ENCODE data around the gene MAPK9.

MAPK9 gene

GRCh38 chr5:180238631-180239030 lies 53.3 kb downstream of the MAPK9 start:
- Mint-ChIP-seq H3K36me3 (peaks cover 74% of the 10 kb centered on the region), H3K4me1 (no peaks in the 10 kb centered on the region), H3K27ac (no peak overlapping the region), H3K27me3 (no peaks in the 10 kb centered on the region), H3K4me3 (no peak overlapping the region), H3K9me3 (peaks cover 6% of the 10 kb centered on the region)

DNA sequence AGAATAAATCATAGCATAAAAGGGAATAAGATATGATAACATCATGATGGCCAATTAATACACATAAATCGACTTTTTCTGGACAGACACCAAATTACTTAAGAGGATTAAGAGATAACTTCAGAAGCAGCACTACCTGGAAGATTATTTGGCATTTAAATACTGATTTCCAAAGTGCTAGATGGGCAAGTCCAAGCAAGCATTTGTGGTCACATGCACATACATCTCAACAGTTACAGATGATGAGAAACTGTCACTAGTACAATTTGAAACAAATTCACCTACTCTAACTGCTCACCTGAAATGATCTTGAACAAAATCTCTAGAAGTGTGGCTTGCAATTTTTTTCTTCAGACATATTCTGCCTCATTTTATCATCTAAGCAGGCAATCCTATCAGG lies 56.0 kb downstream of the MAPK9 start:
- H3K27me3 Mint-ChIP-seq: no peaks in the 10 kb centered on the region
- H3K4me3 Mint-ChIP-seq: no peak overlapping the region
- peaks cover 66% of the 10 kb centered on the region for H3K36me3 Mint-ChIP-seq
- H3K9me3 Mint-ChIP-seq: no peaks in the 10 kb centered on the region
- no peak overlapping the region for H3K27ac Mint-ChIP-seq
- H3K4me1 Mint-ChIP-seq: no peaks in the 10 kb centered on the region

DNA sequence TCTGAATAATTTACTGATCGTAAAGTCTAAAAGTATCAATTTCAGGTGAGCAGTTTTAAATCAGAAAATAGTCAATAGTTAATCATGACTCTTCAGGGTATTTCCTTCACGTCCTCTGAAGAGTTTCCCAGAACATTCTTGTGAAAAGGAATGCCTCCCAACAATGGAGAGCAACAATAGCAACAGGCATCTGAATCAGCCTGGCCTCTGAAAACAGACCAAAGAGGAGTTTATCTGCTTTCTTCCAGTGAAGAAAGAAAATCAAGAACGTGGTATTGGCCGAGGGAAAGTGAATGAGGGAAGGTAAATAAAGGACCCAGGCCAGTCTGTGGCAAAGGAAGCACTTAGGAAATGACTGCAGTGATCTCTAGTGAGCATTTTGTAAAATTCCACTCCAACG lies 56.8 kb downstream of the MAPK9 start:
- H3K9me3 Mint-ChIP-seq: peaks cover 2% of the 10 kb centered on the region
- H3K27me3 Mint-ChIP-seq: no peaks in the 10 kb centered on the region
- H3K4me1 Mint-ChIP-seq: no peaks in the 10 kb centered on the region
- H3K36me3 Mint-ChIP-seq: peaks cover 63% of the 10 kb centered on the region
- H3K27ac Mint-ChIP-seq: no peak overlapping the region
- H3K4me3 Mint-ChIP-seq: no peak overlapping the region

- H3K27ac Mint-ChIP-seq: no peak overlapping the region
- peaks cover 5% of the 10 kb centered on the region for H3K9me3 Mint-ChIP-seq
- no peaks in the 10 kb centered on the region for H3K27me3 Mint-ChIP-seq
- H3K4me1 Mint-ChIP-seq: no peaks in the 10 kb centered on the region
- no peak overlapping the region for H3K4me3 Mint-ChIP-seq
- H3K36me3 Mint-ChIP-seq: peaks cover 58% of the 10 kb centered on the region
These were observed 57.6 kb downstream of the MAPK9 start for GRCh38 chr5:180234271-180234670.

GRCh38 chr5:180233729-180234128 lies 58.2 kb downstream of the MAPK9 start:
- peaks cover 60% of the 10 kb centered on the region for H3K36me3 Mint-ChIP-seq
- no peak overlapping the region for H3K27ac Mint-ChIP-seq
- peaks cover 5% of the 10 kb centered on the region for H3K9me3 Mint-ChIP-seq
- no peaks in the 10 kb centered on the region for H3K4me1 Mint-ChIP-seq
- no peaks in the 10 kb centered on the region for H3K27me3 Mint-ChIP-seq
- H3K4me3 Mint-ChIP-seq: no peak overlapping the region

GRCh38 chr5:180230017-180230416 lies 61.9 kb downstream of the MAPK9 start:
- Mint-ChIP-seq H3K27ac (no peak overlapping the region), H3K9me3 (peaks cover 16% of the 10 kb centered on the region), H3K36me3 (peaks cover 48% of the 10 kb centered on the region), H3K27me3 (no peaks in the 10 kb centered on the region), H3K4me1 (no peaks in the 10 kb centered on the region), H3K4me3 (no peak overlapping the region)

DNA sequence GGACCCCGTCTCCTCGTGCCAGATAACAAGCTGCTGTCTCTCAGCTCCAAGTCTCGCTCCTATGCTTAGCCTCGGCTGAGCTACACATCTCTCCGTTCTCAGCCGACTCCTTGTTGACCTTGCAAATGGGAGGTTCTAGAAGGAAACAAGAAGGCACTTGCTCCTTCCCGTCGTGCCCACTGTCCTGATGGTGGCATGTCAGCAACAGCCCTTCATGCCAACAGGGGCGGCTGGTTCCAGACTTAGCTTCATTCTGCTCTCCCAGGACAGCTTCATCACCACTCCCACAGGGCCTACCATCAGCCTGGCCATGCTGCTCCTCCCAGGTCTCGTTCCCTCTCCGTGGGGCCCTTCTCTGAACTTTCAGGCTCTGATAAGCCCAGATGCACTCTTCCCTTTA lies 69.8 kb downstream of the MAPK9 start:
- H3K36me3 Mint-ChIP-seq: peaks cover 27% of the 10 kb centered on the region
- no peaks in the 10 kb centered on the region for H3K4me1 Mint-ChIP-seq
- peaks cover 40% of the 10 kb centered on the region for H3K9me3 Mint-ChIP-seq
- H3K4me3 Mint-ChIP-seq: no peak overlapping the region
- no peak overlapping the region for H3K27ac Mint-ChIP-seq
- no peaks in the 10 kb centered on the region for H3K27me3 Mint-ChIP-seq

DNA sequence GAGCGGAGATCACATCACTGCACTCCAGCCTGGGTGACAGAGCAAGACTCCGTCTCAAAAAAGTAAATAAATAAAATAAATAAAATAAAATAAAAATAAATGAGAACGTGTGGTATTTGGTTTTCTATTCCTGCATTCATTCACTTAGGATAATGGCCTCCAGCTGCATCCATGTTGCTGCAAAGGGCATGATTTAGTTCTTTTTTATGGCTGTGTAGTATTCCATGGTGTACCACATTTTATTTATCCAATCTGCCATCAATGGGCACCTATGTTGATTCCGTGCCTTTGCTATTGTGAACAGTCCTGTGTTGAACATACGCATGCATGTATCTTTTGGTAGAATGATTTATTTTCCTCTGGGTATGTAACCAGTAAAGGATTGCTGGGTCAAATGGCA lies 74.1 kb downstream of the MAPK9 start:
- Mint-ChIP-seq H3K27ac (no peak overlapping the region), H3K4me1 (no peaks in the 10 kb centered on the region), H3K4me3 (no peak overlapping the region), H3K9me3 (peaks cover 20% of the 10 kb centered on the region), H3K27me3 (no peaks in the 10 kb centered on the region), H3K36me3 (peaks cover 17% of the 10 kb centered on the region)

GRCh38 chr5:180216646-180217171 lies 75.2 kb downstream of the MAPK9 start:
- H3K27ac Mint-ChIP-seq: no peak overlapping the region
- peaks cover 13% of the 10 kb centered on the region for H3K9me3 Mint-ChIP-seq
- H3K4me3 Mint-ChIP-seq: no peak overlapping the region
- no peaks in the 10 kb centered on the region for H3K4me1 Mint-ChIP-seq
- H3K27me3 Mint-ChIP-seq: peaks cover 3% of the 10 kb centered on the region
- peaks cover 9% of the 10 kb centered on the region for H3K36me3 Mint-ChIP-seq

DNA sequence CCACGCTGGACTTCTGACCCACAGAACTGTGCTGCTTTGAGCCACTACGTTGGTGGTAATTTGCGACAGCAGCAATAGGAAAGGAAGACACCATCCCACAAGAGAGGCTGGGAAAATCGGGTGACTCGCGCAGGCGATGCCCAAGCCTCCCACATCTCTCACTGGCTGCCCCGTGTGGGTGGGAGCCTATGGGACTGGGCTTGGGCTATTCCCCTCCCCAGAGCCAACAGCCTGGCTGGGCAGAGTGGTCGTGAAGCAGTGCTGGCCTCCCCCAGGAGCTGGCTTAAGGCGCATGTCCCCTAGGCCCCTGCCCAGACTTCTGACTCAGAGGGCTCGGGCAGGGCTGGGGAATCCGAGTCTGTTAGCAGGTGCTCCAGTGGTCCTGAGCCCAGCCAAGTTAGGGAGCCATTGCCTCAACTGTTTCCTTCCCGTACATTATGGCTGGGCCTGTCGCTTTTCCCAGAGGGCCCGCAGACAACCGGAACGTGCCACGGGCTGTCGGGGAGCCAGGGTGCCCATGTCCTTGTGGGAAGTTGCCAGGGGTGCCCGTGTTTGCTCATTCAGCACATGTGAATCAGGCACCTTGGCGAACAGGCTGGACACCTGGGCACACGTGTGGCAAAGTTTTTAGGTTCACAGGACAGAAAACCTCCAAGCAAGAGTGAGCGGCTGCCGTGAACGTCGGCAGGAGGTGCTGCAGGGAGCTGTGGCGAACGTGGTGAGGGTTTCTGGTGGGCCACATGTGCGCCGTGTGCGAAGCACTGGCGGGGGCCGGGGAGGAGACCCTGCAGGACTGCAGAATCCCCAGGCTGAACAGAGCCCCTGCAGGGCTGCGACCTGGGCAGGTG lies 75.9 kb downstream of the MAPK9 start:
- H3K9me3 Mint-ChIP-seq: peaks cover 13% of the 10 kb centered on the region
- peaks cover 3% of the 10 kb centered on the region for H3K27me3 Mint-ChIP-seq
- H3K4me3 Mint-ChIP-seq: no peak overlapping the region
- H3K27ac Mint-ChIP-seq: no peak overlapping the region
- no peaks in the 10 kb centered on the region for H3K4me1 Mint-ChIP-seq
- peaks cover 9% of the 10 kb centered on the region for H3K36me3 Mint-ChIP-seq

GRCh38 chr5:180214870-180215770 lies 76.8 kb downstream of the MAPK9 start:
- H3K4me3 Mint-ChIP-seq: no peak overlapping the region
- peaks cover 8% of the 10 kb centered on the region for H3K27me3 Mint-ChIP-seq
- H3K9me3 Mint-ChIP-seq: peaks cover 10% of the 10 kb centered on the region
- H3K27ac Mint-ChIP-seq: no peak overlapping the region
- peaks cover 6% of the 10 kb centered on the region for H3K36me3 Mint-ChIP-seq
- no peaks in the 10 kb centered on the region for H3K4me1 Mint-ChIP-seq

- H3K4me1 Mint-ChIP-seq: no peaks in the 10 kb centered on the region
- H3K27me3 Mint-ChIP-seq: peaks cover 8% of the 10 kb centered on the region
- no peaks in the 10 kb centered on the region for H3K36me3 Mint-ChIP-seq
- H3K9me3 Mint-ChIP-seq: no peaks in the 10 kb centered on the region
- H3K4me3 Mint-ChIP-seq: no peak overlapping the region
- no peak overlapping the region for H3K27ac Mint-ChIP-seq
These were observed 78.2 kb downstream of the MAPK9 start for GRCh38 chr5:180213657-180214207.

DNA sequence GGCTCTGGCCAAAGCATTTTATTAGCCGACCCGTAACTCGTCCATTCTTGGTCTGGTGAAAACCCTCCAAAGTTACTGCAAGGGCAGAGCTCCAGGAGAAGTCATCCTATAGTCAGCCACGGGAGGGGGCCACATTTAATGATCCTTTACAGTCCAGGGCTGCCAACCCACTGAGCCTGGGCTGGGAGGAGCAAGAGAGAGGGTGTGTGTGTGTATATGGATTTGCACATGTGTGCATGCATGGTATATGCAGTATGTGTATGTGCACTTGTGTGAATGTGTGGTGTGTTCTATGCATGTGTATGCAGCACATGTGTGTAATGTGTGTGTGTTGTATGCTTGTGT lies 78.7 kb downstream of the MAPK9 start:
- H3K27me3 Mint-ChIP-seq: peaks cover 11% of the 10 kb centered on the region
- peaks cover 4% of the 10 kb centered on the region for H3K4me1 Mint-ChIP-seq
- no peaks in the 10 kb centered on the region for H3K36me3 Mint-ChIP-seq
- no peak overlapping the region for H3K27ac Mint-ChIP-seq
- no peaks in the 10 kb centered on the region for H3K9me3 Mint-ChIP-seq
- no peak overlapping the region for H3K4me3 Mint-ChIP-seq

DNA sequence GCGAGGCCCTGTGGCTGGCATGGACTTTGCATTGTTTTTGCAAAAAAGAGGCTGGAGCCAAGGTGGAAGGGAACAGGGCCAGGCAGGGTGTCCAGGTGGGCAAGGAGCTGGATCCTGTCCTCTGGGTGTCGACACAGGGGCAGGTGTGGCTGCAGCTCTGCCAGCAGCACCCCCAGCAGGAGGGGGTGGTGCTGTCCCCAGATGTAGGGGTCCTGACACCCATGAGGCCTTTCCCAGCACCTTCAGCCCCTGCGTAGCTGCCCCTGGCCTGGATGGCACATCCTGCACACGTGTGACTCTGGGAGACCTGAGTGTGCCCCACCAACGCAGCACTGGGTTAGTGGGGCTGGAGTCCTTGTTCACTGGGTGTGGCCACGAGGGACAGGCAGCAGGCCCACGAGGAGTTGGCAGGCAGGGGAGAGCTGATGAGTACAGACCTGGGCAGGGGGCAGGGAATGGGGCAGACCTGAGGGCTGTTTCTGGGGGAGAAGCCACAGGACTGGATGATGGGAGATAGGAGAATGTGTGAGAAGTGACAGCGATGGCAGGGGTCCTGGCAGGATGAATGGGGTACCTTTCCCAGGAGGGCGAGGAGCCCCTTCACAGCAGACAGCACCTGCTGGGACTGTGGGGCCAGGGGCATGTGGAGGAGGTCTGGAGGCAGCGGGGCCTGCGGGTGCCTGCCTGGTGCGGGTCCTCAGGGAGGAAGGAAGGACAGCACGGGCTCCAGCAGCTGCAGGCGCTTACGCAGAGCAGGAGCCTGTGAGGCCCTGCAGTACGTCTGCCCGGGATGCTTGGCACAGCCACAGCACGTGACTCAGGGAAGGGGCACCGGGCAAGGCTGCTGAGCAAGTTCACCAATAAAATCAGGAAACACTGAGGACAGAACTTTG lies 79.3 kb downstream of the MAPK9 start:
- no peak overlapping the region for H3K27ac Mint-ChIP-seq
- peaks cover 17% of the 10 kb centered on the region for H3K27me3 Mint-ChIP-seq
- peaks cover 7% of the 10 kb centered on the region for H3K4me1 Mint-ChIP-seq
- no peaks in the 10 kb centered on the region for H3K9me3 Mint-ChIP-seq
- no peaks in the 10 kb centered on the region for H3K36me3 Mint-ChIP-seq
- H3K4me3 Mint-ChIP-seq: no peak overlapping the region

GRCh38 chr5:180211761-180212035 lies 80.2 kb downstream of the MAPK9 start:
- H3K36me3 Mint-ChIP-seq: no peaks in the 10 kb centered on the region
- no peak overlapping the region for H3K4me3 Mint-ChIP-seq
- peaks cover 21% of the 10 kb centered on the region for H3K27me3 Mint-ChIP-seq
- no peak overlapping the region for H3K27ac Mint-ChIP-seq
- H3K4me1 Mint-ChIP-seq: peaks cover 7% of the 10 kb centered on the region
- no peaks in the 10 kb centered on the region for H3K9me3 Mint-ChIP-seq
